ENCODE data around the gene PMF1.
A peak's percentile ranks its signal among the peaks of the same experiment; 100 is the strongest.

PMF1 gene

GRCh38 chr1:156203331-156203730 is 9.5 kb upstream of the PMF1 start:
- no peak for TF ChIP-seq ZNF565 (CRISPR knock-in tag; conservative IDR thresholded peaks at IDR 0.05; ENCODE audit: low read depth)
- TF ChIP-seq CSDC2 (CRISPR knock-in tag; IDR thresholded peaks at IDR 0.05): no peak
- TF ChIP-seq, protein P1, sequence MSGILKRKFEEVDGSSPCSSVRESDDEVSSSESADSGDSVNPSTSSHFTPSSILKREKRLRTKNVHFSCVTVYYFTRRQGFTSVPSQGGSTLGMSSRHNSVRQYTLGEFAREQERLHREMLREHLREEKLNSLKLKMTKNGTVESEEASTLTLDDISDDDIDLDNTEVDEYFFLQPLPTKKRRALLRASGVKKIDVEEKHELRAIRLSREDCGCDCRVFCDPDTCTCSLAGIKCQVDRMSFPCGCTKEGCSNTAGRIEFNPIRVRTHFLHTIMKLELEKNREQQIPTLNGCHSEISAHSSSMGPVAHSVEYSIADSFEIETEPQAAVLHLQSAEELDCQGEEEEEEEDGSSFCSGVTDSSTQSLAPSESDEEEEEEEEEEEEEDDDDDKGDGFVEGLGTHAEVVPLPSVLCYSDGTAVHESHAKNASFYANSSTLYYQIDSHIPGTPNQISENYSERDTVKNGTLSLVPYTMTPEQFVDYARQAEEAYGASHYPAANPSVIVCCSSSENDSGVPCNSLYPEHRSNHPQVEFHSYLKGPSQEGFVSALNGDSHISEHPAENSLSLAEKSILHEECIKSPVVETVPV (CRISPR knock-in tag; IDR thresholded peaks at IDR 0.05): no peak
- TF ChIP-seq PPARA (CRISPR knock-in tag; IDR thresholded peaks at IDR 0.05; ENCODE audit: borderline replicate concordance): no peak
- no peak for TF ChIP-seq ZC3H10 (CRISPR knock-in tag; IDR thresholded peaks at IDR 0.05)
- no peak for TF ChIP-seq GLIS3 (CRISPR knock-in tag; IDR thresholded peaks at IDR 0.05)
- TF ChIP-seq TSHZ2 (CRISPR knock-in tag; IDR thresholded peaks at IDR 0.05): no peak
- ATAC-seq: peak; percentile 87

DNA sequence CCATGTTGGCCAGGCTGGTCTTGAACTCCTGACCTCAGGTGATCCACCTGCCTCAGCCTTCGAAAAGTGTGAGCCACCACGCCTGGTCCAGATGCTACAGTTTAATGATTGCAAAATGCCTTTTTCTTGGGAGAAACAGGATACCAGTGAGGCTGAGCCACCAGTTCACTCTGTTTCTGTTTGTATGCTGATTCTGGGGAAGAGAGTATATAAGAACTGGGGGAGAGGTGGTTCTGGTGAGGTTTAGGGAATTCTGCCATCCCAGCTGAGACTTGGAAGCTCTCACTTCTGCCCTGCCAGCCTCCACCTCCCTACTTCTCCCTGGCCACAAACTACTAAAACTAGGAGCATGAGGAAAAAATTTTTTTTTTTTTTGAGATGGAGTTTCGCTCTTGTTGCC is 8.1 kb upstream of the PMF1 start:
- no peak for ATAC-seq
- no peak for TF ChIP-seq TSHZ2 (CRISPR knock-in tag; IDR thresholded peaks at IDR 0.05)

DNA sequence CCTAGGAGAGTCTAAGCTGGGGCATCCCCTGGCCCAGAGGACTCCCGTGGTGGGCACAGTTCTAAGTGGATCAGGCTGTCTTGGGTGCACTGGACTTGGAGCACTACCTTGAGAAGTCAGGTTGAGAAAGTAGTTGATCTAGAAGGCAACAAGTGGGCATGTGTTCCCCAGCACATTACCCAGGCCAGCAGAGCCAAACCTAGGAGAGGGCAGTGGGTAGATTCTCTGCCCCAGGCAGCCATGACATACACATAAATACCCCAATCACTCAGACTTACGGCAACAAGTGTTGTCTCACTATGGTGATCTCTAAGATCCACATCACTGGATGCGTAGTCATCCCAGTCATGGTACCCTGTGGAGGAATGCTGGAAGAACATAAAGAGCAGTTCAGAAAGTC is 1.6 kb upstream of the PMF1 start:
- TF ChIP-seq PATZ1 (CRISPR knock-in tag; IDR thresholded peaks at IDR 0.05; ENCODE audit: borderline replicate concordance) (no peak), ZC3H10 (CRISPR knock-in tag; IDR thresholded peaks at IDR 0.05) (no peak)
- TF ChIP-seq, protein P2, sequence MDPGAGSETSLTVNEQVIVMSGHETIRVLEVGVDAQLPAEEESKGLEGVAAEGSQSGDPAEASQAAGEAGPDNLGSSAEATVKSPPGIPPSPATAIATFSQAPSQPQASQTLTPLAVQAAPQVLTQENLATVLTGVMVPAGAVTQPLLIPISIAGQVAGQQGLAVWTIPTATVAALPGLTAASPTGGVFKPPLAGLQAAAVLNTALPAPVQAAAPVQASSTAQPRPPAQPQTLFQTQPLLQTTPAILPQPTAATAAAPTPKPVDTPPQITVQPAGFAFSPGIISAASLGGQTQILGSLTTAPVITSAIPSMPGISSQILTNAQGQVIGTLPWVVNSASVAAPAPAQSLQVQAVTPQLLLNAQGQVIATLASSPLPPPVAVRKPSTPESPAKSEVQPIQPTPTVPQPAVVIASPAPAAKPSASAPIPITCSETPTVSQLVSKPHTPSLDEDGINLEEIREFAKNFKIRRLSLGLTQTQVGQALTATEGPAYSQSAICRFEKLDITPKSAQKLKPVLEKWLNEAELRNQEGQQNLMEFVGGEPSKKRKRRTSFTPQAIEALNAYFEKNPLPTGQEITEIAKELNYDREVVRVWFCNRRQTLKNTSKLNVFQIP (CRISPR knock-in tag; IDR thresholded peaks at IDR 0.05; ENCODE audit: borderline replicate concordance, low read depth): no peak
- TF ChIP-seq, protein P1 (CRISPR knock-in tag; IDR thresholded peaks at IDR 0.05): no peak
- no peak for ATAC-seq

GRCh38 chr1:156212130-156212529 is 677 bp upstream of the PMF1 start:
- no peak for ATAC-seq
- no peak for TF ChIP-seq PATZ1 (CRISPR knock-in tag; IDR thresholded peaks at IDR 0.05; ENCODE audit: borderline replicate concordance)
- TF ChIP-seq BACH2 (CRISPR knock-in tag; IDR thresholded peaks at IDR 0.05; ENCODE audit: borderline replicate concordance): no peak
- TF ChIP-seq, protein P1 (CRISPR knock-in tag; IDR thresholded peaks at IDR 0.05): no peak
- TF ChIP-seq PPARA (CRISPR knock-in tag; IDR thresholded peaks at IDR 0.05; ENCODE audit: borderline replicate concordance): no peak
- TF ChIP-seq GLIS3 (CRISPR knock-in tag; IDR thresholded peaks at IDR 0.05): no peak
- no peak for TF ChIP-seq TOX (CRISPR knock-in tag; IDR thresholded peaks at IDR 0.05; ENCODE audit: borderline replicate concordance)
- TF ChIP-seq ZFP3 (CRISPR knock-in tag; IDR thresholded peaks at IDR 0.05): no peak
- no peak for TF ChIP-seq ARNTL (CRISPR knock-in tag; IDR thresholded peaks at IDR 0.05; ENCODE audit: borderline replicate concordance, low read depth)

Data from SK-N-SH treated with all-trans-retinoic acid at 6 μM for 48 hours (cell line).